OCI-LY3 (cell line): Measurements from ENCODE around the gene EHD1.

ENCODE experiments used
- CTCF ChIP-seq: fragments of 200-600, 300-600 bp; sonication (generic); IDR thresholded peaks from 2 replicates; pipeline ENCODE4 v1.5.1; 2014; ENCODE audit warnings: antibody characterized with exemption, low read length, low read depth
- EZH2phosphoT487 ChIP-seq: fragments of 200-600 bp; shearing (Covaris generic); IDR thresholded peaks from 2 replicates; pipeline ENCODE4 v1.6.1; 2018; ENCODE audit warnings: antibody characterized with exemption, mixed run types, low read depth

- TF ChIP-seq CTCF: no peak
- no peak for TF ChIP-seq EZH2phosphoT487
Measured at GRCh38 chr11:64870176-64870892, 8.1 kb downstream of the EHD1 start.
